NCI-H226 (cell line): Measurements from ENCODE around the gene CDA.
A peak's percentile ranks its signal among the peaks of the same experiment; 100 is the strongest.

ENCODE experiments used
- DNase-seq: peaks from one replicate; pipeline ENCODE4 v3.0.0-alpha.2; 2015

The CDA gene

GRCh38 chr1:20618550-20618949 is 29.7 kb downstream of the CDA start:
- no peak for DNase-seq

- DNase-seq: no peak
Measured at GRCh38 chr1:20619999-20620398, 31.1 kb downstream of the CDA start.

DNA sequence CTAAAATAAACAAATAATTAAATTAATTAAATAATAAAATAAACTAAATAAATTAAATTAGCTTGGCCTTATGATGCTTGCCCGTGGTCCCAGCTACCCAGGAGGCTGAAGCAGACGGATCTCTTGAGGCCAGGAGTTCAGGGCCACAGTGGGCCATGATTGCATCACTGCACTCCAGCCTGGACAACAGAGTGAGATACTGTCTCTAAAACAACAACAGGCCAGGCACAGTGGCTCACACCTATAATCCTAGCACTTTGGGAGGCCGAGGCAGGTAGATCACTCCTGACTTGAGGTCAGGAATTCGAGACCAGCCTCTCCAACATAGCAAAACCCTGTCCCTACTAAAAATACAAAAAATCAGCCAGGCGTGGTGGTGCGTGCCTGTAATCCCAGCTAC is 32.1 kb downstream of the CDA start:
- no peak for DNase-seq

DNA sequence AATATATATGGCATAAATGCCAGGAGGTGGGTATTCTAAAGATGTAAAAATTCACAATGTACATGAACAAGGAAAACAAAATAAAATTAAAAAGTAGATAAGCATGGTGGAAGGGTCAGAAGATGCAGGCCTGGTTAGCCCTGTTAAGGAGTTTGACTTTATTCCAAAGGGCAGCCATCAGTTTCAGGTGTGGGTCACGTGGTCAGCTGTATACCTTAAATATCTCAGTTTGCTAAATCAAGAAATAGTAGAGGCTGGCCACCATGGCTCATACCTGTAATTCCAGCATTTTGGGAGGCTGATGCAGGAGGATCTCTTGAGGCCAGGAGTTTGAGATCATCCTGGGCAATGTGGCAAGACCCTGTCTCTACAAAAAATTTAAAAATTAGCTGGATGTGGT is 35.8 kb downstream of the CDA start:
- DNase-seq: no peak

DNA sequence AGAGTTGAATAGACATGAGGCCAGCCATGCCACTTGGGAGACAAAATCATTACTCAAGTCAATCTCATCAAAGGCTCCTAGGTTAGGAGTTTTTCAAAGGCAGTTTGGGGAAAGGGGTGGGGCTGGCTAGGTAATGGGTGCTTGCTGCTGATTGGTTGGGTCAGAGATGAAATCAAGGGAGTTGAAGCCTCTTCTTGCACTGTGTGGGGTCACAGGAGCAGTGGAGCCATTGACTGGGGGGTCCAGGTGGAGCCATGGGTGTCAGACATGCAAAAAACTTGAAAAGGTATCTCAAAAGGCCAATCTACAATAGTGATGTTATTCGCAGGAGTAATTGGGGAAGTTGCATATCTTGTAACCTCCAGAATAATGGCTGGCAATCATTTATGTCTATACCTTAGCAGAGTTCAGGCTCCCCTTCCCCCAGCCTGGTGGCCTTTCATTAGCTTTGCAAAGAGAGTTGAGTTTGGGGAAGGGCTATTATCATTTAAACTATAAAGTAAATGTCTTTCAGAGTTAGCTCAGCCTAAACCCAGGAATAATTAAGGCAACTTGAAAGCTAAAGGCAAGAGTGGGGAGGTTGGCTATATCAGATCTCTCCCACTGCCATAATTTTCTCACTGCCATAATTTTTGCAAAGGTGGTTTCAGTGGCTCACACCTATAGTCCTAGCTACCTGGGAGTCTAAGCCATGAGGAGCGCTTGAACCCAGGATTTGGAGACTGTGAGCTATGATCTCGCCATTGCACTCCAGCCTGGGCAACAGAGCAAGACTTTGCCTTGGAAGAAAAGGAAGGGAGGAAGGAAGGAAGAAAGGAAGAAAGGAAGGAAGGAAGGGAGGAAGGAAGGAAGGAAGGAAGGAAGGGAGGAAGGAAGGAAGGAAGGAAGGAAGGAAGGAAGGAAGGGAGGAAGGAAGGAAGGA is 36.5 kb downstream of the CDA start:
- no peak for DNase-seq

- DNase-seq: no peak
Measured at GRCh38 chr1:20626098-20626427, 37.2 kb downstream of the CDA start.

DNA sequence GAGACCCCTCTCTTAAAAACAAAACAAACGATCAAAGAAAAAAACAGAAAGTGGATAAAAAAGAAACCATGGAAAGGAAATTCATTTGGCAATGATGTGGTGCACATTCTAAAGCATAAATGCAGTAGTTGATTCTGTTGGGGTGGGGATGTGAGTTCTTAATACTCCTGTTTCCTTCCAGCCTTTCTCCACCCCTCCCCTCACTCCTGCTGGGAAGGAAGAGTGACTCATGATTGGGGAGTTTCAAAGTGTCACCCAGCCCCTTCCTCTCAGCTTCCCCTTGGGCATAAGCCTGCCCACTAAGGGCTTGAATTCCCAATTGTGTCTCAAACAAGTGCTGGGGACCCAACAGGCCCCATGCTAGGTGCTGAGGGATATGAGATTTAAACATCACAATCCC is 37.6 kb downstream of the CDA start:
- no peak for DNase-seq

GRCh38 chr1:20630729-20631128 is 41.8 kb downstream of the CDA start:
- DNase-seq: no peak

DNA sequence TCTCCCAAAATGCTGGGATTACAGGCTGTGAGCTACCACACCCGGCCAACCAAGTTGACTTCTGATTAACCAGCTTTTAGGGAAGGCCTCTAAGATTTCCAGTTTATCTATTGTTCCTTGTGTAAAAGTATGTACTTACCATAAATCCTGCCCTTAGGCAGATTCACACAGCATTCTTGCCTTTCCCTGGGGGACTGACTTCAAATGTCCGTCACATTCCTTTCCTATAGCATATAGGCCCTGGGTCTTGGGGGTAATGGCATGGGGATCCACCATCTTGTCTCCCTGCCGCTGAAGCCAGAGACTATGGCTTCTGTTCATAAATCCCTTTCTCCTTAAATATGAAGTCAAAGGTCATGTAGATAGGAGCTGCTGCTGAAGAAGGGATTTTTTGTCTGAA is 43.5 kb downstream of the CDA start:
- no peak for DNase-seq

- DNase-seq: peak; percentile 57
Measured at GRCh38 chr1:20633190-20634064, 44.5 kb downstream of the CDA start, which contains the start of gene PINK1. Gene PINK1, plus strand, starts transcription at chr1:20633458. Its CDS starts 91 bp downstream, at chr1:20633549.

DNA sequence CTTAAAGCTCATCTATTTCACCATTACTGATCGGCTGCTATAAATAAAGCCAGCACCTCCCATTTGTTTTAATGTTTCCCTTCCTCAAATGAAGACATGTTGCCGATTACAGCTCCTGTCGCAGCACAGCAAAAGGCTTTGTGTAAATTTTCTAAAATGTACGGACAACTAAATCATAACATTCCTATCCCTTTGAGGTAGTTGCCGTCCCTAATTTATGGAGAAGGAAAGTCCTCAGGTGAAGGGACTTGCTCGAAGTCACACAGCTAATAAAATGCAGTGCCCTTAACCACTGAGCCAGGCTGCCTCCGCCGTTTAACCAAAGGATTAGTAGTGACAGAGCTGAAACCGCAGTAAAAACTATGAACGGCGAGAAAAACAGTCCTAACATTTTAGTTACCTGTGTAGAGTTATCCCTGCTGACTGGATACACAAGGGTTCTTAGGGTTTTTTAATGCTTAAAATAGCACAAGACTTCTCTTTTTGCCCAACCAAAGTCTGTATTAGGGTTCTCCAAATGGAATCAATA is 45.2 kb downstream of the CDA start:
- no peak for DNase-seq

- no peak for DNase-seq
Measured at GRCh38 chr1:20634594-20635084, 45.7 kb downstream of the CDA start.

- no peak for DNase-seq
Measured at GRCh38 chr1:20636785-20637347, 48.0 kb downstream of the CDA start.

DNA sequence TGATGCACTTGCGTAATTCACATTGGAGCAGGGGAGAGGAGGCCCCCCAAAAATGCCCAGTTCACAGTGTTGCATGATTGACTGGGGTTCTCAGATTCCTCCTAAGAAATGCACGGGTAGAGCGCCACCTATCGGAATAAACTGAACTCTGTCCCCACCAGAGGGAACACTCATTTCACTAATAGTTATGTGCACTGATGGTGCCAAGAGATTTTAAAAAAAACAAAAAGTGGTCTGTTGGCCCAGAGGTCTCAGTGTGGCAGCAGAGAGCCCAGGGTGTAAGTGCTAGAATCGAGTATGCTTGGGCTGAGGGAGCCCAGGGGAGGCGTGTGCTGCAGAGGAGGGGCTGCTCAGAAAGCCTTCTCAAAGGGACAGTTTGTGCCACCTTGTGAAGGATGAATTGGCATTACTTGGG is 51.3 kb downstream of the CDA start:
- DNase-seq: no peak

DNA sequence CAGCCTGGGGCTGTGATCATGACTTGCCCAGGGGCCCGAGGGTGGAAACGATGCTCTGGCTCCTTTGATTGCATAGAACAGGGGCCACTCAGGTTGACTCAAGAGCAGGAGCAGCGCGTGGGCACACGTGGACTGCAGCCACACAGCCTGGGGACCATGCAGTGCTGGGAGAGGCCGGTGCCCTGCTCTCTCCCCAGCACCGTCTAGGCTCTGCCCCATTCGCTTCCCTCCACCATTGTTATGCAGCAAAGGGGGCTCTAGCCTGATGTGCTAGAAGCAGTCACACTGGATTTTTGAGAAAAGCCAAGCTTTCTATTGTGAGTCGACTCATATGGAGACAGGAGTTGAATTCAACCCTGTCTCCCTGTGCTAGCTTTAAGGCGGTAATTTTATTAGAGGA is 53.1 kb downstream of the CDA start:
- no peak for DNase-seq

DNA sequence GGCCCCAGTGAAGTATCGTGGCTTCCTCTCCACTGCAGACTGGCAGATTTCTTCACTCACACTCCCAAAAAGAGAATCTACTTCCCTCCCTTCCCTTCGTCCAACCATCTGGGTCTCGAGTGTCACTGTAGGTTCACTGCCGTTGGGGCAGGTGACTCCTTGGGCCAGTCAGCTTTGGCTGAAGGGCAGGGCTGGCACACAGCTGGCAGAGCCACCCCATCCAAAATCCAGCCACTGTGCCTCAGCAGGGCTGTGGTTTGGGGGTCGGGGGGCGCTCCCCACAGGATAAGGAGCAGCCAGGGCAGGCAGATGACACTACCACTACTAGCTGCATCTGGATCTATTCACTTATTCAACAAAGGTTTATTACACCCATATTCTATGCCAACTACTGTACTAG is 54.2 kb downstream of the CDA start:
- no peak for DNase-seq

- no peak for DNase-seq
Measured at GRCh38 chr1:20644416-20644815, 55.5 kb downstream of the CDA start.

GRCh38 chr1:20645414-20645813 is 56.5 kb downstream of the CDA start:
- no peak for DNase-seq

DNA sequence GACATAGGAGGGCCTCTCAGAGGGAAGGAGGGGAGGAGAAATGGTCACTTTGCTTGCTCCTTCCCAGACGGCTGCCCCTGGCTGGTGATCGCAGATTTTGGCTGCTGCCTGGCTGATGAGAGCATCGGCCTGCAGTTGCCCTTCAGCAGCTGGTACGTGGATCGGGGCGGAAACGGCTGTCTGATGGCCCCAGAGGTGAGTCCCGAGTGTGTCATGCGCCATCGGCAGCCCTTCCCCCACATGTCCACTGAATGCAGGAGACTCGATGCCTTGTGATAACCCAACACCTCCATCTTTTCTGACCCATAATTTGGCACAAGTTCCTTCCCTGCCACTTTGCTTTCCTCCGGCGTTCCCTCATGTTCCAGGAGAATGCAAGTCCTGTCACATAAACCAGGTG is 59.5 kb downstream of the CDA start:
- no peak for DNase-seq

DNA sequence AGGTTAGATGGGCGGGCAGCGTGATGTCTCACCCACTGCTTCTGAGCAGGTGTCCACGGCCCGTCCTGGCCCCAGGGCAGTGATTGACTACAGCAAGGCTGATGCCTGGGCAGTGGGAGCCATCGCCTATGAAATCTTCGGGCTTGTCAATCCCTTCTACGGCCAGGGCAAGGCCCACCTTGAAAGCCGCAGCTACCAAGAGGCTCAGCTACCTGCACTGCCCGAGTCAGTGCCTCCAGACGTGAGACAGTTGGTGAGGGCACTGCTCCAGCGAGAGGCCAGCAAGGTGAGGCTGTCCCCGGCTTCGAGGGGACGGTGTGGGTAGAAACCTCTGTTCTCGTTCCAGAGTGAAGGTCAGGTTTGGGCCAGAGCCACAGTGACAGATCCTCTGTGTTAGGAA is 60.0 kb downstream of the CDA start:
- DNase-seq: no peak

GRCh38 chr1:20652300-20652699 is 63.4 kb downstream of the CDA start:
- no peak for DNase-seq

DNA sequence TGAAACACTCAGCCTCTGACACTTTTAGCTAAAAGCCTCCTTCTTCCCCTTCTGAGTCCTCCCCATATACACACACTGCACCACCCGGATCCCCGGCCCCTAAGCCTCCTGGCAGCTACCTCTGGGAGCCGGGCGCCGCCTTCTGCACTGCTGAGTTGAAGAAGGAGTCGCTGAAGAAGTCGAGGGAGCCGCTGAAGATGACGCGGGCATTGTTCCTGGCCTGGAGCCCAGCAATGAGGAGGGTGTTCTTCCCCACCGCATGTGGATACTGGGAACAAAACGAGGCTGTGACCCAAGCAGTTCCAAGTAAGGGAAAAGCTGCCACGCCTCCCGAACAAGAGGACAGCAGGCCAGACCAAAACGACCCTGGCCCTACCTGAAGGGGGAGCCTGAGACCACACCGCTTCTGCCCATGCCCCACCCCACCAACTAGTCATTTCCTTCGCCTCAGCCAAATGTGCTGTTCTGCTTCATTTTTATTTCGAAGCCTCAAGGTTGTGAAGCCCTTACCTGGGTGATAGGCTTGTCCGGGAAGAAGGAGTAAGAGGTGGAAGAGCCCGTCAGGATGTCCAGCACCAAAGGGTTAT is 65.3 kb downstream of the CDA start:
- no peak for DNase-seq

- DNase-seq: no peak
Measured at GRCh38 chr1:20657024-20657423, 68.1 kb downstream of the CDA start.
